Muscle of leg (tissue), 11 donors: ENCODE data around the gene DCC. TPM values are rescaled to one million over a fixed set of nuclear protein-coding genes. Genes with fewer than 3 reads are reported as not detected.

Experiments used
- DNase-seq: peaks from one replicate; pipeline ENCODE4 v3.0.0; 2013
- H3K27ac ChIP-seq: one replicate; pipeline ENCODE4 v1.5.1; 2013; ENCODE audit warnings: mild to moderate bottlenecking, low read length, control low read depth
- H3K27me3 ChIP-seq: one replicate; pipeline ENCODE4 v1.6.1; 2013; ENCODE audit warnings: low read length; ENCODE audit not compliant: control insufficient read depth, insufficient read depth
- H3K36me3 ChIP-seq: one replicate; pipeline ENCODE4 v1.6.1; 2013; ENCODE audit warnings: low read length; ENCODE audit not compliant: control insufficient read depth, insufficient read depth
- H3K4me1 ChIP-seq: one replicate; pipeline ENCODE4 v1.6.1; 2013; ENCODE audit warnings: low read length; ENCODE audit not compliant: control insufficient read depth, insufficient read depth
- H3K4me3 ChIP-seq: one replicate; pipeline ENCODE4 v1.5.1; 2013; ENCODE audit warnings: low read length, control low read depth
- H3K9me3 ChIP-seq: replicated peaks from 2 replicates; pipeline ENCODE4 v1.6.1; 2013; ENCODE audit warnings: low read depth, low read length; ENCODE audit not compliant: control insufficient read depth
- WGBS: methylation state at CpG from one replicate; pipeline ENCODE4 v1.1.5; 2013; ENCODE audit warnings: missing lambda C conversion rate; ENCODE audit not compliant: insufficient coverage; 5-methylcytosine and 5-hydroxymethylcytosine counted together
- polyA plus RNA-seq, 8 donors: library from polyadenylated mRNA; unstranded; fragments of 120-200 nt; gene quantifications; one replicate each; pipeline versions ENCODE4 v1.2.1 to v1.2.3, GENCODE V29; 2013; ENCODE audit warnings: inconsistent platforms in 1 of 8, low replicate concordance in 1 of 8; ENCODE audit not compliant: insufficient read length in 8 of 8, insufficient read depth in 1 of 8
- total RNA-seq: library from RNA; stranded (reverse); fragments of 120-200 nt; gene quantifications from one replicate; pipeline ENCODE4 v1.2.4, GENCODE V29; 2013

The DCC gene
- total and polyA plus RNA-seq, 9 donors = 0.06 to 0.46 (median 0.13) TPM

- no peaks in the 10 kb centered on the region for H3K36me3 ChIP-seq
- H3K27ac ChIP-seq = no peak overlapping the region
- H3K4me1 ChIP-seq = no peaks in the 10 kb centered on the region
- no peak overlapping the region for H3K4me3 ChIP-seq
- no peak for DNase-seq
- WGBS = 14% methylated on average over 2 of the region's 5 CpGs
- H3K27me3 ChIP-seq = no peaks in the 10 kb centered on the region
- H3K9me3 ChIP-seq = peaks cover 2% of the 10 kb centered on the region
These were observed 761.6 kb downstream of the DCC start for GRCh38 chr18:53101536-53102105.

- 80% methylated on average over 1 of the region's 3 CpGs for WGBS
- Histone ChIP-seq H3K27me3 (no peaks in the 10 kb centered on the region), H3K36me3 (no peaks in the 10 kb centered on the region), H3K4me1 (no peaks in the 10 kb centered on the region), H3K4me3 (no peak overlapping the region), H3K27ac (no peak overlapping the region), H3K9me3 (no peaks in the 10 kb centered on the region)
- DNase-seq = no peak
These were observed 774.4 kb downstream of the DCC start for GRCh38 chr18:53114441-53114840.

- WGBS = 56% methylated on average over 8 of the region's 10 CpGs
- no peak overlapping the region for H3K4me3 ChIP-seq
- H3K9me3 ChIP-seq = no peaks in the 10 kb centered on the region
- no peaks in the 10 kb centered on the region for H3K4me1 ChIP-seq
- no peaks in the 10 kb centered on the region for H3K36me3 ChIP-seq
- H3K27ac ChIP-seq = no peak overlapping the region
- peak; percentile 7 for DNase-seq
- no peaks in the 10 kb centered on the region for H3K27me3 ChIP-seq
These were observed 776.0 kb downstream of the DCC start for GRCh38 chr18:53115876-53116585.

GRCh38 chr18:53117851-53118250 is 777.9 kb downstream of the DCC start:
- 50% methylated on average over 1 of the region's 3 CpGs for WGBS
- H3K9me3 ChIP-seq = no peaks in the 10 kb centered on the region
- H3K27me3 ChIP-seq = no peaks in the 10 kb centered on the region
- H3K4me3 ChIP-seq = no peak overlapping the region
- no peaks in the 10 kb centered on the region for H3K4me1 ChIP-seq
- H3K27ac ChIP-seq = no peak overlapping the region
- no peaks in the 10 kb centered on the region for H3K36me3 ChIP-seq
- no peak for DNase-seq

- Histone ChIP-seq H3K9me3 (no peaks in the 10 kb centered on the region), H3K4me3 (no peak overlapping the region), H3K27me3 (no peaks in the 10 kb centered on the region), H3K36me3 (no peaks in the 10 kb centered on the region), H3K27ac (no peak overlapping the region), H3K4me1 (no peaks in the 10 kb centered on the region)
- WGBS = no CpG with 5 or more reads among the region's 1 CpG
- DNase-seq = no peak
These were observed 786.2 kb downstream of the DCC start for GRCh38 chr18:53126210-53126609.

- H3K4me1 ChIP-seq = no peaks in the 10 kb centered on the region
- H3K4me3 ChIP-seq = no peak overlapping the region
- H3K9me3 ChIP-seq = no peaks in the 10 kb centered on the region
- H3K36me3 ChIP-seq = no peaks in the 10 kb centered on the region
- no peaks in the 10 kb centered on the region for H3K27me3 ChIP-seq
- H3K27ac ChIP-seq = no peak overlapping the region
- no CpG with 5 or more reads among the region's 1 CpG for WGBS
- no peak for DNase-seq
These were observed 791.0 kb downstream of the DCC start for GRCh38 chr18:53131001-53131400.

GRCh38 chr18:53134711-53135110 is 794.7 kb downstream of the DCC start:
- no peaks in the 10 kb centered on the region for H3K36me3 ChIP-seq
- no peak overlapping the region for H3K4me3 ChIP-seq
- no peaks in the 10 kb centered on the region for H3K27me3 ChIP-seq
- no peaks in the 10 kb centered on the region for H3K4me1 ChIP-seq
- no peak overlapping the region for H3K27ac ChIP-seq
- no peak for DNase-seq
- WGBS = no CpG with 5 or more reads among the region's 3 CpGs
- no peaks in the 10 kb centered on the region for H3K9me3 ChIP-seq

- no peak for DNase-seq
- no peaks in the 10 kb centered on the region for H3K9me3 ChIP-seq
- H3K36me3 ChIP-seq = no peaks in the 10 kb centered on the region
- H3K4me1 ChIP-seq = no peaks in the 10 kb centered on the region
- no peak overlapping the region for H3K4me3 ChIP-seq
- H3K27me3 ChIP-seq = no peaks in the 10 kb centered on the region
- no peak overlapping the region for H3K27ac ChIP-seq
These were observed 795.7 kb downstream of the DCC start for GRCh38 chr18:53135654-53136053.

GRCh38 chr18:53139746-53140500 is 799.9 kb downstream of the DCC start:
- Histone ChIP-seq H3K9me3 (no peaks in the 10 kb centered on the region), H3K27ac (no peak overlapping the region), H3K4me3 (no peak overlapping the region), H3K27me3 (no peaks in the 10 kb centered on the region), H3K36me3 (no peaks in the 10 kb centered on the region), H3K4me1 (no peaks in the 10 kb centered on the region)
- no CpG with 5 or more reads among the region's 5 CpGs for WGBS
- DNase-seq = no peak

- no peak overlapping the region for H3K27ac ChIP-seq
- WGBS = no CpG with 5 or more reads among the region's 4 CpGs
- no peaks in the 10 kb centered on the region for H3K36me3 ChIP-seq
- no peaks in the 10 kb centered on the region for H3K9me3 ChIP-seq
- no peak for DNase-seq
- no peaks in the 10 kb centered on the region for H3K27me3 ChIP-seq
- H3K4me3 ChIP-seq = no peak overlapping the region
- no peaks in the 10 kb centered on the region for H3K4me1 ChIP-seq
These were observed 802.0 kb downstream of the DCC start for GRCh38 chr18:53142005-53142404.
